ENCODE data around the gene TNNT1.

GRCh38 chr19:55146705-55147273 lies 2.2 kb downstream of the TNNT1 start:
- TF ChIP-seq CTCF (IDR thresholded peaks at IDR 0.05; ENCODE audit: poor library complexity) (no peak), EZH2 (IDR thresholded peaks at IDR 0.05; ENCODE audit: borderline replicate concordance) (no peak)
